HCT116 (cell line): Measurements from ENCODE around the gene PTPRS. TPM values are rescaled to one million over a fixed set of nuclear protein-coding genes. Genes with fewer than 3 reads are reported as not detected.

Experiments used
- ATAC-seq: fragments of 200-7000 bp; cut with Tn5 transposase; 2 replicates; pipeline ENCODE4 v1.9.1; 2020; ENCODE audit warnings: mild to moderate bottlenecking, moderate library complexity
- BruUV-seq: library from RNA; stranded (reverse); fragments of 400-500 nt; replicated peaks from 2 replicates; lab custom pipeline; 2021; lab: Mats Ljungman, UMichigan
- CTCF ChIA-PET: fragments of 300-600 bp; sonication (Branson Sonifier 250); formaldehyde crosslinking; loops from one replicate; lab custom pipeline; 2021; ENCODE audit warnings: antibody characterized with exemption; lab: Charles Lee
- POLR2A ChIA-PET: fragments of 300-600, 350-600 bp; sonication (Branson Sonifier 250); formaldehyde crosslinking; loops from one replicate; lab custom pipeline; 2021; ENCODE audit warnings: antibody characterized with exemption; lab: Charles Lee
- RAD21 ChIA-PET, 2 experiments: fragments of 300-600 bp; sonication (Branson Sonifier 250); formaldehyde crosslinking; loops; one replicate each; lab custom pipeline; 2023; ENCODE audit warnings: low total read pairs in 2 of 2; ENCODE audit not compliant: uncharacterized antibody in 2 of 2, unreplicated experiment in 2 of 2, low non-redundant PET in 1 of 2; lab: Charles Lee
- DNase-seq: peaks from one replicate; pipeline ENCODE4 v3.0.0-alpha.2; 2010; ENCODE audit warnings: low read depth, low spot score
- H2AFZ ChIP-seq: fragments of 200-600 bp; shearing (Covaris generic), sonication (generic); 2 replicates; pipeline ENCODE4 v1.6.1; 2017; ENCODE audit warnings: low read depth, mixed run types, mixed read lengths, antibody characterized with exemption, low read length; ENCODE audit not compliant: poor library complexity, severe bottlenecking
- H3K27ac ChIP-seq: 2 replicates; pipeline ENCODE4 v1.5.1; 2012; ENCODE audit warnings: low read depth, low read length
- H3K27me3 ChIP-seq: fragments of 200-600 bp; sonication (generic); 2 replicates; pipeline ENCODE4 v1.6.1; 2016; ENCODE audit warnings: mixed run types, low read length, mixed read lengths; ENCODE audit not compliant: insufficient read depth
- H3K36me3 ChIP-seq, 2 experiments: fragments of 200-500 bp in 1 of 2; fragments of 200-600 bp in 1 of 2; sonication (Bioruptor generic) in 1 of 2; sonication (generic) in 1 of 2; 2 replicates each; pipeline versions ENCODE4 v1.5.1 to v1.6.1; 2014 to 2016; ENCODE audit warnings: low read length in 2 of 2, inconsistent platforms in 1 of 2, mixed read lengths in 1 of 2, mixed run types in 1 of 2; ENCODE audit not compliant: insufficient read depth in 2 of 2, control insufficient read depth in 1 of 2
- H3K4me1 ChIP-seq, 2 experiments: fragments of 200-600 bp in 1 of 2; sonication (generic) in 1 of 2; 2 replicates each; pipeline versions ENCODE4 v1.5.1 to v1.6.1; 2012 to 2017; ENCODE audit warnings: low read length in 2 of 2, inconsistent platforms in 1 of 2, mild to moderate bottlenecking in 1 of 2, mixed read lengths in 1 of 2, mixed run types in 1 of 2, moderate library complexity in 1 of 2; ENCODE audit not compliant: insufficient read depth in 2 of 2, control insufficient read depth in 1 of 2
- H3K4me2 ChIP-seq: fragments of 200-600 bp; sonication (generic); 2 replicates; pipeline ENCODE4 v1.6.1; 2017; ENCODE audit warnings: mixed run types, low read length, mixed read lengths
- H3K4me3 ChIP-seq, 2 experiments: fragments of 200-600 bp in 1 of 2; sonication (generic) in 1 of 2; replicated peaks in 1 of 2; 2 replicates each; pipeline ENCODE4 v1.5.1; 2011 to 2016; ENCODE audit warnings: low read length in 2 of 2, control low read depth in 1 of 2, low read depth in 1 of 2, mild to moderate bottlenecking in 1 of 2, mixed read lengths in 1 of 2, mixed run types in 1 of 2
- H3K79me2 ChIP-seq: fragments of 200-600 bp; sonication (generic); 2 replicates; pipeline ENCODE4 v1.6.1; 2017; ENCODE audit warnings: mild to moderate bottlenecking, mixed run types, low read length, moderate library complexity, mixed read lengths; ENCODE audit not compliant: insufficient read depth
- H3K9ac ChIP-seq: fragments of 200-600 bp; sonication (generic); 2 replicates; pipeline ENCODE4 v1.6.1; 2016; ENCODE audit warnings: low read length, mixed read lengths
- H3K9me2 ChIP-seq: fragments of 200-600 bp; sonication (generic), shearing (Covaris generic); 2 replicates; pipeline ENCODE4 v1.6.1; 2017; ENCODE audit warnings: mixed run types, mild to moderate bottlenecking, moderate library complexity; ENCODE audit not compliant: insufficient read depth
- H3K9me3 ChIP-seq, 2 experiments: fragments of 200-500 bp in 1 of 2; fragments of 200-600 bp in 1 of 2; sonication (Bioruptor generic) in 1 of 2; sonication (generic) in 1 of 2; 2 replicates each; pipeline ENCODE4 v1.6.1; 2014 to 2017; ENCODE audit warnings: low read length in 2 of 2, mixed read lengths in 2 of 2, inconsistent platforms in 1 of 2, low read depth in 1 of 2, mild to moderate bottlenecking in 1 of 2, mixed run types in 1 of 2, moderate library complexity in 1 of 2; ENCODE audit not compliant: control insufficient read depth in 1 of 2, insufficient read depth in 1 of 2
- H4K20me1 ChIP-seq: fragments of 200-600 bp; sonication (generic), shearing (Covaris generic); 2 replicates; pipeline ENCODE4 v1.6.1; 2017; ENCODE audit warnings: mixed run types, mild to moderate bottlenecking, moderate library complexity; ENCODE audit not compliant: insufficient read depth
- RAD21 ChIP-seq: IDR thresholded peaks from 2 replicates; pipeline ENCODE4 v1.6.1; 2012; ENCODE audit warnings: low read depth, mild to moderate bottlenecking
- TCF7L2 ChIP-seq: IDR thresholded peaks from 2 replicates; pipeline ENCODE4 v1.7.0; 2011; ENCODE audit warnings: borderline replicate concordance, inconsistent platforms; ENCODE audit not compliant: insufficient read depth, insufficient read length; ENCODE audit errors: extremely low read depth
- ZBTB33 ChIP-seq: IDR thresholded peaks from 2 replicates; pipeline ENCODE4 v1.6.1; 2011; ENCODE audit warnings: mild to moderate bottlenecking, low read length, moderate library complexity; ENCODE audit not compliant: insufficient replicate concordance; ENCODE audit errors: extremely low read depth
- ZNF274 ChIP-seq: fragments of 200-500 bp; sonication (Bioruptor generic); IDR thresholded peaks from 2 replicates; pipeline ENCODE4 v1.6.1; 2014; ENCODE audit warnings: mild to moderate bottlenecking, low read depth, low read length, inconsistent platforms
- intact Hi-C: fragments of 100-400 bp; cut with micrococcal nuclease; formaldehyde crosslinking; loops from 2 replicates; pipeline ENCODE4 v1.10.0; 2022
- total RNA-seq: library from RNA; stranded (reverse); gene quantifications from one replicate; pipeline ENCODE4 v1.2.1, GENCODE V29; 2021; ENCODE audit not compliant: unreplicated experiment
- TF ChIP-seq, protein P1 (sequence below): IDR thresholded peaks from 2 replicates; pipeline ENCODE4 v1.6.1; 2012; ENCODE audit warnings: low read depth

The PTPRS gene
- total RNA-seq, 1 experiment from 2014 or later: 123 TPM

GRCh38 chr19:5305163-5305562, 35.4 kb downstream of the PTPRS start:
- intact Hi-C loops: no loop called here
- H3K9me2 ChIP-seq: no peaks in the 10 kb centered on the region
- no peak for ATAC-seq
- H3K4me3 ChIP-seq: no peak overlapping the region
- ChIA-PET RAD21 (no interaction called here), POLR2A (interaction anchor here (0.6 kb wide), 1 partner anchor 508 kb away, joined by 3 read pairs; no protein-coding TSS in a partner anchor), CTCF (interaction anchor here (1.0 kb wide), 1 partner anchor 12 kb away, joined by 5 read pairs; no protein-coding TSS in a partner anchor)
- H2AFZ ChIP-seq: no peak overlapping the region
- no peaks in the 10 kb centered on the region for H3K9me3 ChIP-seq
- no peak for DNase-seq
- no TSS peak for BruUV-seq
- H4K20me1 ChIP-seq: no peaks in the 10 kb centered on the region
- H3K27me3 ChIP-seq: no peaks in the 10 kb centered on the region
- TF ChIP-seq ZNF274 (no peak), RAD21 (no peak), TCF7L2 (no peak), ZBTB33 (no peak)
- TF ChIP-seq, protein P1, sequence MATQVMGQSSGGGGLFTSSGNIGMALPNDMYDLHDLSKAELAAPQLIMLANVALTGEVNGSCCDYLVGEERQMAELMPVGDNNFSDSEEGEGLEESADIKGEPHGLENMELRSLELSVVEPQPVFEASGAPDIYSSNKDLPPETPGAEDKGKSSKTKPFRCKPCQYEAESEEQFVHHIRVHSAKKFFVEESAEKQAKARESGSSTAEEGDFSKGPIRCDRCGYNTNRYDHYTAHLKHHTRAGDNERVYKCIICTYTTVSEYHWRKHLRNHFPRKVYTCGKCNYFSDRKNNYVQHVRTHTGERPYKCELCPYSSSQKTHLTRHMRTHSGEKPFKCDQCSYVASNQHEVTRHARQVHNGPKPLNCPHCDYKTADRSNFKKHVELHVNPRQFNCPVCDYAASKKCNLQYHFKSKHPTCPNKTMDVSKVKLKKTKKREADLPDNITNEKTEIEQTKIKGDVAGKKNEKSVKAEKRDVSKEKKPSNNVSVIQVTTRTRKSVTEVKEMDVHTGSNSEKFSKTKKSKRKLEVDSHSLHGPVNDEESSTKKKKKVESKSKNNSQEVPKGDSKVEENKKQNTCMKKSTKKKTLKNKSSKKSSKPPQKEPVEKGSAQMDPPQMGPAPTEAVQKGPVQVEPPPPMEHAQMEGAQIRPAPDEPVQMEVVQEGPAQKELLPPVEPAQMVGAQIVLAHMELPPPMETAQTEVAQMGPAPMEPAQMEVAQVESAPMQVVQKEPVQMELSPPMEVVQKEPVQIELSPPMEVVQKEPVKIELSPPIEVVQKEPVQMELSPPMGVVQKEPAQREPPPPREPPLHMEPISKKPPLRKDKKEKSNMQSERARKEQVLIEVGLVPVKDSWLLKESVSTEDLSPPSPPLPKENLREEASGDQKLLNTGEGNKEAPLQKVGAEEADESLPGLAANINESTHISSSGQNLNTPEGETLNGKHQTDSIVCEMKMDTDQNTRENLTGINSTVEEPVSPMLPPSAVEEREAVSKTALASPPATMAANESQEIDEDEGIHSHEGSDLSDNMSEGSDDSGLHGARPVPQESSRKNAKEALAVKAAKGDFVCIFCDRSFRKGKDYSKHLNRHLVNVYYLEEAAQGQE: no peak
- no peaks in the 10 kb centered on the region for H3K79me2 ChIP-seq
- no peak overlapping the region for H3K4me2 ChIP-seq
- peaks cover 0 to 12% of the 10 kb centered on the region in 2 experiments; a peak in 3 of 4 replicates for H3K4me1 ChIP-seq
- H3K36me3 ChIP-seq: no peaks in the 10 kb centered on the region
- no peak overlapping the region for H3K27ac ChIP-seq
- H3K9ac ChIP-seq: no peak overlapping the region
